GM11168 (cell line): ENCODE results near the gene GSE1.

Experiments used
- in situ Hi-C: fragments of 300-500 bp; cut with MboI; formaldehyde crosslinking; loops from one replicate; pipeline ENCODE4 v1.12.0; 2022; ENCODE audit warnings: low sequenced_read_pairs; ENCODE audit not compliant: unreplicated experiment

Gene GSE1

DNA sequence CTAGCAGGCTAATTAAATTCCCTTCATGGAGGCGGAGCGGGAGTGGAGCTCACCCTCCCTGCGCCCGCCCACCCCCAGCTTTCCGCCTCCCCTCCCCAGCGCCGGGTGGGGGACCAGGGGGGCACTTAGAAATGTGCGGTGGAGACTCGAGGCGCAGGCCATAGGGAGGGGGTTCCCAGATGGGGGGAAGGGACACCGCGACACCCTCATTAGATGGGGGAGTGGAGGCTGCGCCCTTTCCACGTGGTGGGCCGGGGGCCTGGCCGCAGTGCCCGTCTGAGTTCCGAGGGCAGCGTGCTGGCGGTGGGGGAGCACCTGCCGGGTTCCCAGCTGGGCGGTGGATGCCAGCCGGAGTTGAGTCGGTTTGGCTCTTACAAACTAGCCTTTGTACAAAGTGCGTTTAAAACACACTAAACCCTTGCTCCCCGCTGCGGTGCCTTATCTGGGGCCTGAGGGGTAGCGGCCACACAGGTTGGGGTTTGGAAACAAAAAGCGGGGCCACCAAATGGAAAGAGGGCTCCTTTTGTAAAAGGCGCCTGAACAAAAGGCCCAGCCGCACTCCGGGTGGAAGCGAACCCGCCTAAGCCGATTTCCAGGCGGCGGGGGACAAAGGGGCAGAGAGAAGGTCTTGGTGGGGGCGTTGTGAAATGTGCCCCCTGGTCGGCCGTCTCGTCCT is 1.4 kb downstream of the GSE1 start:
- in situ Hi-C loops = no loop called here

DNA sequence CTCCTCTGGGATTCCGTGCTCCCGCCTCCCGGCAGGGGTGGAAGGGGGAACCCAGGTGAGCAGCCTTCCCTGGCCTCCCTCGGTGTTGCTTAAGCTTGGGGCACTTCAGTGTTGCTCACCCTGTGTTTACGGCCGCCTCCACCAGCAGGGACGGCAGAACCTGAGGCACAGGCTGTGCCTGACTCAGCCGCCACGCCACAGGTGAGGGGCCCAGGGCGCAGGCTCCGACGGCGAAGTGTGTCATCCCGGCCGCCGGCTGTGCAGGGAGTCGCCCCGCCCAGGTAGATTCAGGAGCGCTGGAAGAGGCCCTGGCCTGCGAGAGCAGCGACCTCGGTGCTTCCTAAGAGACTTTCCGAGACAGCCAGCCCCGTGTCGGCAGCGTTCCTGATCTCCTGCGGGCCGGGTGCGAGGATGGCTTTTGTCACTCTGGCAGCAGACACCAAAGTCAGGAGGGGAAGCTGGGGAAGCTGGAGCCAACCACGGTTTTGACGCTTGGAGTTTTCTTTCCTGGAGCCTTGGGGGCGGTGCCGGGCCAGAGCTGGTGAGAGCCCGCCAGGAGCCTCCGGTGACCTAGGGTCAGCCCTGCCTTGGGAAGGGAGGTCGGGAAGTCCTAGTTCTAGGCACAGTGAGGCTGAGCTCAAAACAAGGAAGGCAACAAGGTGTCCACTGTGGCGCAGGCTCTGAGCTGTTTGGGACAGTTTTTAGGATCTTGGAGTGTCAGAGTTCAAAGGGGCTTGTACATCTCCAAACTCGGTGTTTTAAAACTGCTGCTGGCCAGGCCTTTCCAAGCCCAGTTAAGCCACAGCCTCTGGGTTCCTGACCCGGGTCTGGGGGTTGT is 2.1 kb downstream of the GSE1 start:
- in situ Hi-C loops = no loop called here

DNA sequence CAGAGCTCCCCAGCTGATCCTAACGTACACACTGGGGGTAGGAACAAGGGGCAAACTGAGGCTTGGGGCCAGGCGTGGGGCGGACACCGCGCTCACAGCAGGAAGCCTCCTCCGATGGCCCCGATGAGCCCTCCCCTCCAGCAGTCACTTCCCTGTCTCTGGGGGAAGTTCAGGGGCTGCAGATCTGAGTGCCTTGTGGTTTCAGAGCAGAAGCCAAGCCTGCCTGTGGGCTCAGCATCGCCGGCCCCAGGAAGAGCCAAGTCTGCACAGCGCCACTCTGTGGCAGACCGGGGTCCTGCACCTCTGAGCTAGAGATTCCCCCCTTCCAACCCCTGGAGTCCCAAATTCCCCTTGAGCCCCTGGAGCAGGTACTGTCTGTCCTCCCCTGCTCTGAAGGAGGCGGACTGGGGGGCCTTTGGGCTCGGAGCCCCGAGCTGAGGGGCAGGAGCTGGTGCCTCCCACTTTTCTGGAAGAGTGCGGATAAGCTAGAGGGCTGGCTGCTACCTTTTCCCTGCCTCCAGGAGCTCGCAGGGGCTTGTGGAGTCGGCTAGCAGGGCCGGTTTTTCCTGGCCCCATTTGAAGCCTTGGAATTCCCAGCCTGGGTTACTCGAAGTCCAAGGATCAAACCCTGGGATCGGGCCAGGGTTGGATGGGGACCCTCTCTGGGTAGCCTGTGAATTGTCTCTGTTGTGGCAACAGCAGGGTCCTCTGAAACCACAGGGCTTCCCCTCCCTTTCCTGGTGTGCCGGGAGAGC is 2.9 kb downstream of the GSE1 start:
- in situ Hi-C loops = no loop called here

DNA sequence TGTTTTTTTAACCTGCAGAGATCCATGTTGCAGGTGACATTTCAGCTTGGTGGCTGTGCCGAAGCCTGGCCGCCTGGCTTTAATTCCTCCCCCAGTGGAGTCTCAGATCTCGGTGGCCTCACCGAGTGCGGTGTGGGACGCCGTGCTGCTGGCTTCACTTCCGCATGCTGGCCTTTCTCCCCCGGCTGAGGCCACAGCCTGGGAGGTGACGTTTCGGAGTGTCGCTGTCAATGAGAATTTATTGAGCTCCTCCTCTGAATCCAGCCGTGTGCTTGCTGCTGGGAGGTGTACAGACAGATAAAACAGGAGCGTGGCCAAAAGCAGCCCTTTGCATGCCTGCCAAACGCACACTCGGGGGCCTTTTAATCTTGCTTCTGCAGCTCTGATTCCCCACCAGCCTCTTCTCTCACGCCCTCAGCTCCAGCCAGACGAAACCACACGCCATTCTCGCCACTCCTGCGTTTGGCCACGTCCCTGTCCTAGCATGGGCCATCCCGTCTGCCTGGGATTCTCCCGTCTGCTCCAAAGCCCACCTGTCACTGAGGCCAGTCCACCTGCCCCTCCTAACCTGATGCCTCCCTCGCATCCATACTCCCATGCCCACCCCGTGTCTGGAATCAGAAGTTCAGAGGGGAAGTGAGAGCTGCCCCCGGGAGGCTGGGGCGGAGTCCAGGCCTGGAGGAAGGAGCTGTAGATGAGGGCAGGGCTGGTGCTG is 3.6 kb downstream of the GSE1 start:
- in situ Hi-C loops = no loop called here

DNA sequence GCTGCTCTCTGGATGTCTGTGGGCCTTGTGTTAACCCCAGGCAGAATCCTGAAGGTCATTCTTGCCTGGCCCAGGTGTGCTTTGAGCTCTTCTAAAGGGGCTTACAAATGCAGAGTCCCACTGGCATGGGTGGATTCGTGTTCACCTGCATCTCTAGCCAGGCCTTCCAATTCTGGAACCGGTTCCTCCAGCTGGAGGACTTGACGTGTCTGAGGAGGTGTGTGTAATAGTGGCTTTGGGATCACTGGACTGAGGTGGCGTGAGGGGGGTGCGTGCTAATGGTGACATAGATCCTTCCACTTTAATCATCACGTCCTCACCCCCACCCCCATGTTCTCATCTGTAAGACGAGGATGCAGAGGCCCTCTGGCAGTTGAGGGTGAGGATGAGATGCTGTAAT is 4.8 kb downstream of the GSE1 start:
- in situ Hi-C loops = no loop called here

DNA sequence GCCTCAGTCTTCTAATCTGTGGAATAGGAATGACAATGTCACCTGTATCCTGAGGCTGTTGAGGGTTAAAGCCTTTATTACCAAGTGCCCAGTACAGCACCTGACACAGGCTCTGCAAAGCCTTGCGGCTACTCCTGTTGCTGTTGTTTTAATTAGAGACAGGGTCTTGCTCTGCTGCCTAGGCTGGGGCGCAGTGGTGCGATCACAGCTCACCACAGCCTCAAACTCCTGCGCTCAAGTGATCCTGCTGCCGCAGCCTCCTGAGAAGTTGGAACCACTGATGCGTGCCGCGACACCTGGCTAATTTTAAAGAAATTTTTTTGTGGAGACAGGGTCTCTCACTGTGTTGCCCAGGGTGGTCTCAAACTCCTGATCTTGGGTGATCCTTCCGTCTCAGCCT is 5.4 kb downstream of the GSE1 start:
- in situ Hi-C loops = no loop called here

DNA sequence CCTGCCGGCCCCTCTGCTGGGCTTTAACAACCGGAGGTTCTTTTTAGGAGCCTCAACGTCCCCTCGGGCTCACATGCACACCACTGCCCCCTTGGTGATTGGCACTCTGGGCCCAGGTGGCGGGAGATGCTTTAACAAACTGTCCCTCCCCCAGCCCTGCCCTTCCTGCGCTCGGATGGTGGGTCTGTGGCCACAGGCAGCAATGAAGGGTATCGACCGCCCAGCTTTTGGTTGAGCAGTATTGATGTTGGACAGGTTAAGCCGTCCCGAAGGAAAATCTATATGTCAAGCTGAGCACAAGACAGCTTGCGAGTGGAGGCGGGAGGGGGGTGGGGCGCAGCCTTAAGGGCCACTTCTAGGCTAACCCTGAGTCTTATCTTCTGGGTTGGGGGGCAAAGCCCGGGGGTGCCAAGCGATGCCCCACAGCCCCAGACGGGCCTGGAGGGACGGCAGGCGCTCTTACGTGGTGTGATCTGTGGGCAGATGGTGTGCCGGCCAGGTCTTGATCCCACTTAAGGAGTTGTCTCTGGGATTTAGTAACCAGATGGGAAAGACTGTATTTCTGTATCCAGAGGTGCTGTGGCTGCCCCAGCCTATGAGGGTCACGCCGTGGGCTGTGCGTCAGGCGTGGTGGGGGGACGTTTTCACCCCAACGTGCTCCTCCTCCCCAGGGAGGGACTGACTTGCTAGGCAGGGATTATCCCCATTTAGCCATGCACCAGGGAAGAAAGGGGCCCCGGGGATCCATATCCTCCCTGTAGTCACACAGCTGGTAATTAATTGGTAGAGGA is 6.2 kb downstream of the GSE1 start:
- in situ Hi-C loops = no loop called here

DNA sequence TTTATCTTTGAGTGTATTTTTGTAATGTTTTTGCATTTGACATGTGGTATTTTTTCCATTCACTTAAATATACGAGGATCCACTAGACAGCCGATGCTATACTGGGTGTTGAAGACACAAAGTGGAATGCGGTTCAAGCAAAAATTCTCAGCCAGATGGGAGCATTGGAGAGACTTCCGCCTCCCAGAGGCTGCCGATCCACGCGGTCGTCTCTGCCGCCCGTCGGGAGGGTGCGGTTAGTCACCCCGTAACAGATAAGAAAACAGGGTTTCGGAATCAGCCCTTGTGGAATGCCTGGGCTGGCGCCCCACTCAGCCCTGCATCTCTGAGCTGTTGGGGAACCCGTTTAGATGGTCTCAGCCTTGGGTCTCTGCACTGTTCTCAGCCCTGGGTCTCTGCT is 7.3 kb downstream of the GSE1 start:
- in situ Hi-C loops = no loop called here

DNA sequence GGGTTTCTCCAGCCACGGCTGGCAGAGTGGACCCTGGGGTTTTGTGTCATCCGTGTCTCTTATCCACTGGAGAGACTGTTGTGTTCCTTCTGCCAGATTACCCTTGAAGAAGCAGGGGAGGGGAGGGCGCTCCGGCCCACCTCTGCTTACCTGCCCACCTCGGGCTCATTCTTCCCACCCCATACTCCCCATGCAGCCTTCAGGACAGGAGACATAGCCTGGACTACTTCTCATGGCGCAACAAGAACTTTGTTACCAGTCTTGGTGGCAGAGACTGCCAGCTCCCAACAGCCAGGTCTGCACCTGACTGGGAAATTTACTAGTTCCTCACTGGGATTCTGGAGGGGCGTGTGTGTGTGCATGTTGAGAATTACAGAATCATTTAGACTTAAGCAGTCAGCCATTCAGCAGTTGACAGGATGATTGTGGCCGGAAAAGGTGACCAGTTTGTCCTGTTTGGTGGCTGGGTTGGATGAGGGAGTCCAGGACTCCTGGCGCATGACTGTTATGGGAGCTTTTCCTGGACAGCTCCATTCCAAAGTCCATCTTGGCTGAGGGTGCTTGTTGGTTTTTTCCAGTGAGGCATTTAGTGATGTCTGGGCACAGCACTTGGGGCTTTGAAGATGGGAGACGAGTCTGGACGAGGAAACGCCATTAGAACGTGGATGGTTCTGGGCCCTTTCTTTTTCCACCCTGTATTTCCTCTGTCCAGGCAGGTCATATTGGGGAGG is 8.7 kb downstream of the GSE1 start:
- in situ Hi-C loops = no loop called here

DNA sequence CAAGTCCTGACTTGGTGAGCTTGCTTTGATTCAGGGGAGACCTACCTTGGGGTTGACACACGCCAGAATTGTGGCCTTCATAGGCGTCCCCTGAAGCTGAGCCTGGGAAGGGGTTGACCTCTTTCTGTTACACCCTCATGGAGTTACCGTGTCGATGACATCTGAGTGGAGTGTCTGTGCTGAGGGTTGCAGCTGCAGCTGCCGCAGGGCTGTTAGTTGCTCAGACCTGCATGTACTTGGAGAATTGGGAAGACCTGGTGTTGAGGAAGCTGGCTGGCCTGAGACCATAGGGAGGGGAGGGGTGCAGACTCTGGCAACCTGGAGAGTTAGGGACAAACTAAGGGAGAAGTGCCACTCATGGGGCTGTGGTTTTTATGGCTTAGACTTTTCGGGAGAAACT is 9.6 kb downstream of the GSE1 start:
- in situ Hi-C loops = no loop called here

DNA sequence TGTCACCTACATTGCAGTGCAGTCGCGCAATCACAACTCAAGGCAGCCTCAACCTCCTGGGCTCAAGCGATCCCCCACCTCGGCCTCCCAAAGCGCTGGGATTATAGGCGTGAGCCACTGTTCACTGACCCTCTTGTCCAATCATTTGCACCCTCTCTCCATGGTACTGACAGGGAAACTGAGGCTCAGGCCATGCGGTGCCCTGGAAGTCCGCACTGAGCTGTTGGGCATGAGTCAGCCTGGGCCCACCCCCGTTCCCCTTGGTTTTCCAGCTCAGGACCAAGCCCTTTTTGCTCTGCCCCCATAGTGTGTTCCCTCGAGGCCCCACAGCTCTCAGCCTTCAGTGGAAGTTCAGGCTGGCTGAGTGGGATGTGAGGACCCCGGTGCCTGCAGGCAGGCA is 10.1 kb downstream of the GSE1 start:
- in situ Hi-C loops = no loop called here

DNA sequence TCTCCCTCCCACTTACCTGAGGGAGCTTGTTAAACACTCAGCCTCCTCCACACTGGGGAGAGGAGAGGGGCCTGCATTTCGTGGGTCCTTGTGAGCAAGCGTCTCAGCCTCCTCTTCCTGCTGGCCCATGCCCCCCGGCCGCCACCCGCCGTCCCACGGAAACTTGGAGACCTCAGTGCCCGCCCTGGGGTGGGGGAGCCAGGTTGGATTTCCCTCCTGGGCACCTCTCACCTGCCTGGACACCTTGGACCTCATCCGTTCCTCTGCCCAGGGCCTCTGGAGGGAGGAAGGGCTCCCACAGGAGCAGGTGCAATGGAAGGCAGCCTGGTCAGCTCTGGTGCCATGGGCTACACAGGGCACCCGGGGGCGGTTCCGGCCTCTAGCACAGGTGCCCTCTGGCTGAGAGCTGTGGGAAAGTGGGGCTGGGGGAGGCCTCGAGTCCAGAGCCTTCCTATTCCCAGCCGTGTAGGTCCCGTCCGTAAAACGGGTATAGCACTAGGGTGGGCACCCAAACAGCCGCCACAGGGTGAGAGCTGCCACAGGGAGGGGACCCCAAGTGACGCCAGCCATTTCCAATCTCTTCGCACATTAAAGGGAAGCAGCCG is 11.0 kb downstream of the GSE1 start:
- in situ Hi-C loops = no loop called here

DNA sequence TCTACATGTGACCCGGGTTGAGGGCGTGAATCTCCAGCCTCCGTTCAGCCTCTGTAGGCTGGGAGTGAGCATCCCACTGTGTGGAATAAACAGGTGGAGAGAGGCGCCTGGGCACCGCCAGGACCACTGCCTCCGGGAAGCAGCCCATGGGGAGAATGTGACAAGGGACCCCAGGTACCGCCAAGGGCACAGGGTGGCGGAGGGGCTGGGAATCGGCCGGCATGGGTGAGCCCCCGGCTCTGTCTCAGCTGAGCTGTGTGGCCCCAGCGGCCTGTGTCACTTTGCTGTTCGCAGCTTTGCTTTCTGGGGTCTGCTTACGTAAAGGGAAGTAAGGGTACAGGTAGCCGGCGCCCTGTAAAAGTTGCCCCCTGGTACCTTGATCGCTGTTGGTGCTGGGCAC is 11.5 kb downstream of the GSE1 start:
- in situ Hi-C loops = no loop called here

DNA sequence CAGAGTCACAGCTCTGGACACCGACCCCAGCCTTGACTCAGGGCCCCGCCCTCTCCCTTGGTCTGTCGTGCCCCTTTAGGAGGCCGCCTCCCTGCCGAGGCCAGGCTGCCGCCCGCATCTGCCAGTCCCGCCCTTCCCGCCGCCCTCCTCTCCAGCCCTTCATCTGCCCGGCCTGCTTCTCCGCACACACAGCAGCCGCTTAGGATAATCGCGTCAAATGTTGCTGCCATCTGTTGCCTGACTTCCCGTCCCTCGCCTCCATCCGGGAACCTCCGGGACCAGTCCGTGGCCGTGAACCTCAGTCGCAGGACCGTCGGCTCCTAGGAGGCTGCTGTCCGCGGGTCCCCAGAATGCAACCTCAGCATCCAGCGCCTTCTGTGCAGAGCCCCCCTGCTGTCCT is 11.9 kb downstream of the GSE1 start:
- in situ Hi-C loops = no loop called here

DNA sequence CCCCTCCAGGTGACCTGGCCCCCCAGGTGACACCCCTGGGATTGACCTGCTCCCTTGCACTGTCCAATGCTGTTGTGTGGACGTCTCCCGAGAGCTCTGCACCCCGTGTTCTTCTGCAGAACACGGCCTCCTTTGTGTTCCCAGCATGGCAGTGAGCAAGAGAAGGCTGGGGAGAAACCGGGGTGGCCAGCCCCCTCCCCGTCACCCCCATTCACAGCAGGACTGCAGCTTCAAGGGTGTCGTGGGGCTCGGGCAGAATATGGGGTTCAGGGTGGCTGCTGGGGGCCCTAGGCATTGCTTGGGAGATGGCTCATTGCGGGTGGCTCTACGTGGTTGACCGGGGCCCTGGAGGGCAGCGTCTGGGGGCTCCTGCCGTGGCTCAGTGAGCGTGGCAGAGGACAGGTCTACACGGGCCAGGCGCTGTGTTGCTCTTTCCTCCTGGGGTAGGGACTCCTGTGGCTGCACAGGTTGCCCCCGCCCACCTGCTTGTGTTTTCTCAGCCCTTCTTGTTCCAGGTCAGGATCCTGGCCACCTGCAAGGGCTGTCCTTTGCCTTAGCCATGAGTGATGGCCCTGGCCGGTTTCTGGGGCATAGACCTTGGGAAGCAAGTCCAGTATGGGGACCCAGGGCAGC is 12.5 kb downstream of the GSE1 start:
- in situ Hi-C loops = no loop called here

DNA sequence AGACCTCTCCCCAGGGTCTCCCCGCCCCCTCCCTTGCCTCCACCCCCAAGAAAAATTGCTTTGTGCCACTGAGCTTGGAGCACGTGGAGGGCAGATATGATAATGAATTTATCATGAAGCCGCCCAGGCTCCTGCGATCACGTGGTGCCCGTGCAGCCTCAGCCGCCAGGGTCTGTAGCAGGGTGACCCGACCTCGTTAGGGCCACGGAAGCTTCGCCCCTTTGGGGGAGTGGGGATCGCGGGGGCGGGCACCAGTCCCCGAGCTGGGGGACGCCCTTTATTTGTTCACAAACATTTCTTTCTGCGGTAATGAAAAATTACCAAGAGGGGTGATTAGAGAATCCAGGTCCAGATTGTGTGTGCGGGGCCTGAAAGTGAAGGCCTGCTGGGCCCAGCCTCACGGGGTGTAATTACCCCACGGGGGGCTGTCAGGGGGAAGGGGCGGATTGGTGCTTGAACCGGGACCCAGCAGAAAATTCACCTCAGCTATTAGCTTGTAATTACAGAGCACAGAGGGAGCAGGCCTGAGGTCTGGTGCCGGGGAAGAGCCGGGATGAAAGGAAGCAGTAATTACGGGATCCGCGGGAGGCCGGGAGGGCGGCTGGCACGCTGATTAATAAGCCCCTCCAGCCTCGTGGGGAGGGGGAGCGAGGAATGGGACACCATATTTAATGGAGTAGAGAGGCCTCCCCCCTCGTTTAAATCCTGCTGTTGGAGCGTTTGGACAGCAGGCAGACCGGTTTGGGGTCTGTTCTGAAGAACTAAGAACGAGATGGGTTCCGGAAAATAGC is 13.3 kb downstream of the GSE1 start:
- in situ Hi-C loops = no loop called here

DNA sequence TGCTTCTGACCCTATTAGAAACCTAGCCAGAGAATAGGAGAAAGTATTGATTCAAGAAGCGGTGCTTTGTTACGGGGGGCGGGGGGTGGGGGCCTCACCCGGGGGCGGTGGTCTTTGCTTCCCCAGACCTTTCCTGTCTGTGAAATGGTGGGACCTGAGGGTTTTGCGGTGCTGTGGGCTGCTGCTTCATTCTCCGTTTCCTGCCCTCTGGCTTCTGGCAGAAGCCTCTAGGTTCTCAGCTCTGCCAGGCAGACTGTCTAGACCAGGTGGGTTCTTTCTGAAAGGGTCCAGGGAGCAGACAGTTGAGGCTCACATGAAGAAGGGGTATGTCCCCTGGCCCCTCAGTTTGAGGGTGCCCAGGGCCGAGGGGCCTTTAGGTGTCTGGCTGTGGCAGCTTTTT is 14.0 kb downstream of the GSE1 start:
- in situ Hi-C loops = no loop called here
